GM19395 (cell line): ENCODE data around the gene BACE2.

ENCODE experiments used
- ATAC-seq: cut with Tn5 transposase; IDR thresholded peaks from one replicate; pipeline ENCODE4 v1.9.1; 2021; ENCODE audit warnings: mild to moderate bottlenecking, moderate library complexity; ENCODE audit not compliant: unreplicated experiment

Gene BACE2

GRCh38 chr21:41167348-41168342 lies at the start of gene BACE2:
Gene BACE2, plus strand, starts transcription at chr21:41168160. Its CDS starts 104 bp downstream, at chr21:41168264.
- no peak for ATAC-seq

GRCh38 chr21:41119901-41120300 lies 48.1 kb upstream of the BACE2 start:
- ATAC-seq: no peak

GRCh38 chr21:41120997-41121396 lies 47.0 kb upstream of the BACE2 start:
- ATAC-seq: no peak

- no peak for ATAC-seq
Measured at GRCh38 chr21:41121785-41122415, 46.1 kb upstream of the BACE2 start.

- no peak for ATAC-seq
Measured at GRCh38 chr21:41124641-41125201, 43.2 kb upstream of the BACE2 start.

- no peak for ATAC-seq
Measured at GRCh38 chr21:41128981-41129380, 39.0 kb upstream of the BACE2 start.

GRCh38 chr21:41130883-41131282 lies 37.1 kb upstream of the BACE2 start:
- ATAC-seq: no peak

- ATAC-seq: no peak
Measured at GRCh38 chr21:41133874-41134522, 34.0 kb upstream of the BACE2 start.

GRCh38 chr21:41135746-41136145 lies 32.2 kb upstream of the BACE2 start:
- no peak for ATAC-seq

- no peak for ATAC-seq
Measured at GRCh38 chr21:41136286-41136685, 31.7 kb upstream of the BACE2 start.

- no peak for ATAC-seq
Measured at GRCh38 chr21:41137401-41137800, 30.6 kb upstream of the BACE2 start.

- ATAC-seq: no peak
Measured at GRCh38 chr21:41137889-41138288, 30.1 kb upstream of the BACE2 start.

GRCh38 chr21:41138711-41139110 lies 29.2 kb upstream of the BACE2 start:
- ATAC-seq: no peak

GRCh38 chr21:41139275-41139674 lies 28.7 kb upstream of the BACE2 start:
- no peak for ATAC-seq

- no peak for ATAC-seq
Measured at GRCh38 chr21:41139951-41140350, 28.0 kb upstream of the BACE2 start.

- ATAC-seq: no peak
Measured at GRCh38 chr21:41141031-41141457, 26.9 kb upstream of the BACE2 start.

- ATAC-seq: no peak
Measured at GRCh38 chr21:41142051-41142795, 25.7 kb upstream of the BACE2 start.

- ATAC-seq: no peak
Measured at GRCh38 chr21:41143596-41144325, 24.2 kb upstream of the BACE2 start.

GRCh38 chr21:41147096-41147978 lies 20.6 kb upstream of the BACE2 start:
- no peak for ATAC-seq
